Astrocyte (in vitro differentiated cells and primary cell): ENCODE data around the gene FKBP11.

Experiments
- EZH2 ChIP-seq: IDR thresholded peaks from 2 replicates; pipeline ENCODE4 v1.6.1; 2012; ENCODE audit warnings: mild to moderate bottlenecking, low read length, inconsistent platforms; ENCODE audit not compliant: insufficient read depth
- TF ChIP-seq, protein P1 (sequence below): IDR thresholded peaks from 2 replicates; pipeline ENCODE4 v1.5.1; 2011; ENCODE audit warnings: low read depth, mild to moderate bottlenecking, inconsistent platforms, low read length, moderate library complexity; ENCODE audit not compliant: insufficient read depth

DNA sequence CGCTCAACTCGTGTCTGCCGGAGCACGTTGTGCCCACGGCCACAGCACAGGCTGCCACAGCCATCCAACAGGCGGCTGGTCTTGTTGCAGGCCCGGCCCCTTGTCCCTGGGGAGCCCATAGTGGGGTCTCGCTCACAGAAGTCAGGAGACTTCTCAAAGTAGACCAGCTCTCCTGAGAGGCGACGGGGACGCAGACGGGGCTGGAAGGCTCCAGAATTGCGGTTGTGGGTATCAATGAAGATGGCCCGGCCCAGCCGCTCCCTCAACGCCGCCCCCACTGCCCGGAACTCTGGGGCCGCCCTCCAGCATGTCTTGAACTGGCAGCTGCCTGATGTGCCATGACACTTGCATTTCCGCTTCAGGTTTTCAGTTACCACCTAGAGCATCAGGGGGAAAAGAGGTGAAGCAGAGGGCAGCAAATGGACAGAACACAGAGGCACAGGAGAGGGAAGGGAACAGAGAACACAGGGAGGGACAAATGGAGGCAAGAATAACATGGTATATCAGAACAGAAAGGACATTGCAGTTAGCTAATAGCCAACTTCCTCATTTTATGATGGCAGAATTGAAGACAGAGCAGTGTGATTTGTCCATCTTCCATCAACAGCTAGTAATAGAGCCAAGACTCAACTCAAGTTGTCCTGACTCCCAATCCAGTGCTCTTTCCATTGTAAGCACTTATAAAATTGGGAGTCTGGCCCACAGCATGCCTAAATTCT lies 41.0 kb upstream of the FKBP11 start:
- TF ChIP-seq, protein P1, sequence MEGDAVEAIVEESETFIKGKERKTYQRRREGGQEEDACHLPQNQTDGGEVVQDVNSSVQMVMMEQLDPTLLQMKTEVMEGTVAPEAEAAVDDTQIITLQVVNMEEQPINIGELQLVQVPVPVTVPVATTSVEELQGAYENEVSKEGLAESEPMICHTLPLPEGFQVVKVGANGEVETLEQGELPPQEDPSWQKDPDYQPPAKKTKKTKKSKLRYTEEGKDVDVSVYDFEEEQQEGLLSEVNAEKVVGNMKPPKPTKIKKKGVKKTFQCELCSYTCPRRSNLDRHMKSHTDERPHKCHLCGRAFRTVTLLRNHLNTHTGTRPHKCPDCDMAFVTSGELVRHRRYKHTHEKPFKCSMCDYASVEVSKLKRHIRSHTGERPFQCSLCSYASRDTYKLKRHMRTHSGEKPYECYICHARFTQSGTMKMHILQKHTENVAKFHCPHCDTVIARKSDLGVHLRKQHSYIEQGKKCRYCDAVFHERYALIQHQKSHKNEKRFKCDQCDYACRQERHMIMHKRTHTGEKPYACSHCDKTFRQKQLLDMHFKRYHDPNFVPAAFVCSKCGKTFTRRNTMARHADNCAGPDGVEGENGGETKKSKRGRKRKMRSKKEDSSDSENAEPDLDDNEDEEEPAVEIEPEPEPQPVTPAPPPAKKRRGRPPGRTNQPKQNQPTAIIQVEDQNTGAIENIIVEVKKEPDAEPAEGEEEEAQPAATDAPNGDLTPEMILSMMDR, result no peak
- TF ChIP-seq EZH2, result no peak
